Progenitor cell of endocrine pancreas (in vitro differentiated cells): ENCODE data around the gene FYCO1. TPM values are rescaled to one million over a fixed set of nuclear protein-coding genes. Genes with fewer than 3 reads are reported as not detected.

Experiments
- DNase-seq: peaks from one replicate; pipeline ENCODE4 v3.0.0; 2021; ENCODE audit warnings: low spot score; ENCODE audit not compliant: unreplicated experiment
- H3K27ac Mint-ChIP-seq: 2 replicates; pipeline ENCODE4 v1.8.0; 2021; ENCODE audit warnings: mild to moderate bottlenecking, moderate library complexity, mixed read lengths
- H3K27me3 Mint-ChIP-seq: 2 replicates; pipeline ENCODE4 v1.8.0; 2021; ENCODE audit warnings: mixed read lengths
- H3K36me3 Mint-ChIP-seq: 2 replicates; pipeline ENCODE4 v1.8.0; 2022; ENCODE audit warnings: mixed read lengths; ENCODE audit not compliant: insufficient read depth
- H3K4me1 Mint-ChIP-seq: 2 replicates; pipeline ENCODE4 v1.8.0; 2021; ENCODE audit warnings: low read depth, mixed read lengths
- H3K4me3 Mint-ChIP-seq: 2 replicates; pipeline ENCODE4 v1.8.0; 2021; ENCODE audit warnings: low read depth, mild to moderate bottlenecking, moderate library complexity, mixed read lengths
- H3K9me3 Mint-ChIP-seq: 2 replicates; pipeline ENCODE4 v1.8.0; 2021; ENCODE audit warnings: low read depth, mixed read lengths
- total RNA-seq: library from RNA; stranded (reverse); gene quantifications from 2 replicates; pipeline ENCODE4 v1.2.1, GENCODE V29; 2021
- TF ChIP-seq, protein P1 (sequence below): fragments of 200-600 bp; sonication (generic); IDR thresholded peaks from one replicate; pipeline ENCODE4 v1.5.0; 2021; ENCODE audit warnings: antibody characterized with exemption, mild to moderate bottlenecking; ENCODE audit not compliant: unreplicated experiment

The FYCO1 gene
- total RNA-seq, 1 donor from 2014 or later, result 18.0 TPM

DNA sequence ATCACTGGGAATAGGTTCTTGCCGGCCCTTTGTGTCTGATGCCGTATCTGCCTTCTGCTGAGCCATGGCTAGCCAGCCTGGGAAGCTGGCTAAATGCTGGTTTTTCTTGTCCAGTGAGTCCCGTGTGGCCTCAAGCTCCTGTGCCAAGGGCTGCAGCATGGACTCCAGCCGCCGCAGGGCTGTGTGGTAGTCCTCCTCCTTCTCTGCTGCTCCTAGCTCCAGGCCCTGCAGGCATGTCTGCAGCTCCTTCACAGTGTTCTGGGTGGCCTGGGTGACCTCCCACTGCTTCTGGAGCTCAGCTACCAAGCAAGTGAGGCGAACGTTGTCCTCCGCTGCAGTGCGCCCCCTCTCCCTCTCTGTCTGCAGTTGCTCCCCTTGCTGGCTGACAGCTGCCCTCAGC, 27.5 kb downstream of the FYCO1 start:
- H3K27ac Mint-ChIP-seq, result no peak overlapping the region
- DNase-seq, result no peak
- no peak overlapping the region for H3K4me3 Mint-ChIP-seq
- H3K27me3 Mint-ChIP-seq, result no peaks in the 10 kb centered on the region
- H3K36me3 Mint-ChIP-seq, result peaks cover 19% of the 10 kb centered on the region
- TF ChIP-seq, protein P1, sequence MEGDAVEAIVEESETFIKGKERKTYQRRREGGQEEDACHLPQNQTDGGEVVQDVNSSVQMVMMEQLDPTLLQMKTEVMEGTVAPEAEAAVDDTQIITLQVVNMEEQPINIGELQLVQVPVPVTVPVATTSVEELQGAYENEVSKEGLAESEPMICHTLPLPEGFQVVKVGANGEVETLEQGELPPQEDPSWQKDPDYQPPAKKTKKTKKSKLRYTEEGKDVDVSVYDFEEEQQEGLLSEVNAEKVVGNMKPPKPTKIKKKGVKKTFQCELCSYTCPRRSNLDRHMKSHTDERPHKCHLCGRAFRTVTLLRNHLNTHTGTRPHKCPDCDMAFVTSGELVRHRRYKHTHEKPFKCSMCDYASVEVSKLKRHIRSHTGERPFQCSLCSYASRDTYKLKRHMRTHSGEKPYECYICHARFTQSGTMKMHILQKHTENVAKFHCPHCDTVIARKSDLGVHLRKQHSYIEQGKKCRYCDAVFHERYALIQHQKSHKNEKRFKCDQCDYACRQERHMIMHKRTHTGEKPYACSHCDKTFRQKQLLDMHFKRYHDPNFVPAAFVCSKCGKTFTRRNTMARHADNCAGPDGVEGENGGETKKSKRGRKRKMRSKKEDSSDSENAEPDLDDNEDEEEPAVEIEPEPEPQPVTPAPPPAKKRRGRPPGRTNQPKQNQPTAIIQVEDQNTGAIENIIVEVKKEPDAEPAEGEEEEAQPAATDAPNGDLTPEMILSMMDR, result no peak
- H3K4me1 Mint-ChIP-seq, result no peaks in the 10 kb centered on the region
- H3K9me3 Mint-ChIP-seq, result no peaks in the 10 kb centered on the region

DNA sequence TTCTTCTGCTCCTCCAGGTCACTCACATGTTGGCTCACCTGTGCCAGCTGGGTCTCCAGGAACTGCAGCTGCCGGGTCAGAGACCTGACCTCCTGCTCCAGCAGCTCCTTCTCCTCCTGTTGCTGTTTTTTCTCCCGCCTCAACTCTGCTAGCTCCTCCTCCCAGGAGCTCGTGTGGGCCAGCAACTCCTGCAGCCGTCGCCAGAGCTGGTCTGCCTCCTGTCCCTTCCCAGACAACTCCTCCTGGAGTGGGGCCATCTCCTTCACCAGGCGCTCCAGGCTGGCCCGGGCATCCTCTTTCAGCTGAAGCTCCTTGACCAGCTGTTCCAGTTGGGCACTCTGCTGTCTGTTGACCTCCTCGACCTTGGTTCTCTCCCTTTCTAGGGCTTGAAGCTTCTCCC, 27.9 kb downstream of the FYCO1 start:
- Mint-ChIP-seq H3K9me3 (no peaks in the 10 kb centered on the region), H3K4me3 (no peak overlapping the region), H3K27me3 (no peaks in the 10 kb centered on the region), H3K27ac (no peak overlapping the region), H3K4me1 (no peaks in the 10 kb centered on the region), H3K36me3 (peaks cover 19% of the 10 kb centered on the region)
- TF ChIP-seq, protein P1, result no peak
- DNase-seq, result no peak

GRCh38 chr3:45966950-45967640, 28.5 kb downstream of the FYCO1 start:
- Mint-ChIP-seq H3K4me3 (no peak overlapping the region), H3K27me3 (no peaks in the 10 kb centered on the region), H3K36me3 (peaks cover 19% of the 10 kb centered on the region), H3K27ac (peak overlapping the region; percentile 87), H3K4me1 (no peaks in the 10 kb centered on the region), H3K9me3 (no peaks in the 10 kb centered on the region)
- TF ChIP-seq, protein P1, result no peak
- no peak for DNase-seq

GRCh38 chr3:45966371-45966791, 29.2 kb downstream of the FYCO1 start:
- no peak overlapping the region for H3K27ac Mint-ChIP-seq
- no peaks in the 10 kb centered on the region for H3K27me3 Mint-ChIP-seq
- no peaks in the 10 kb centered on the region for H3K4me1 Mint-ChIP-seq
- H3K9me3 Mint-ChIP-seq, result no peaks in the 10 kb centered on the region
- H3K36me3 Mint-ChIP-seq, result peaks cover 14% of the 10 kb centered on the region
- no peak overlapping the region for H3K4me3 Mint-ChIP-seq
- TF ChIP-seq, protein P1, result no peak
- DNase-seq, result no peak

DNA sequence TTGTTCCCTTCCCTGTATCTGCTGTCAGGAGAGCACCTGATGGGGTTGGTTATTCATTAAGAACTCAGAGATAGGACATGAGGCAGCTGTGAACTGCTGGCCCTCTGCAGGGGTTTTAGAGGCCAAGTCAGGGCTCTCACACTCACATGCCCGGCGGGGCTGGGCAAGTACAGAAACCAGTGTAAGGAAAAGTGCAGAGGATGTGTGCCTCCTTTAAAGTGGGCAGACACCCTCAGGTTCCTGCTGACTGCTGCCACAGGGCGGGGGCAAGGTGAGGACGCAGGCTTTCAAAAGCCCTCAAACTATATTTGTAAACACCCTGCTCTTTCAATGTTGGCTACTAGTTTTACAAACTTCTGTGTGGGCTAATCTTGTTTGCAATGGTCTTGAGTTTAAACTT, 30.0 kb downstream of the FYCO1 start:
- H3K27ac Mint-ChIP-seq, result no peak overlapping the region
- H3K36me3 Mint-ChIP-seq, result peaks cover 17% of the 10 kb centered on the region
- H3K9me3 Mint-ChIP-seq, result no peaks in the 10 kb centered on the region

More for the DNA sequence above, 30.0 kb downstream of the FYCO1 start:
- no peak for DNase-seq
- Mint-ChIP-seq H3K27me3 (no peaks in the 10 kb centered on the region), H3K4me1 (no peaks in the 10 kb centered on the region), H3K4me3 (no peak overlapping the region)
- TF ChIP-seq, protein P1, result no peak
